ENCODE data around the gene ST13. TPM values are rescaled to one million over a fixed set of nuclear protein-coding genes. Genes with fewer than 3 reads are reported as not detected.

Gene ST13
- total RNA-seq, 1 experiment from 2014 or later = 136 TPM

DNA sequence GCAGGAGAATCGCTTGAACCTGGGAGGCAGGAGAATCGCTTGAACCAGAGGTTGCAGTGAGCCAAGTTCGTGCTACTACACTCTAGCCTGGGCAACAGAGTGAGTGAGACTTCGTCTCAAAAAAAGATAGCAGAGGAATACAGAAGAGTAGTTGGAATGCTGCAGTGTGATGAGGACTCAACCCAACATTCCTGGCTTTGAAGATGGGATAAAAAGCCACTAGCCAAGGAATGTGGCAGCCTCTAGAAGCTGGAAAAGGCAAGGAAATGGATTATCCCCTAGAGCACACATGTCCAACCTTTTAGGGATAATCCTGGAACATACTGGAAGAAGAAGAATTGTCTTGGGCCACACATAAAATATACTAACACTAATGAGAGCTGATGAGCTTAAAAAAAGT, 51.2 kb downstream of the ST13 start:
- Histone ChIP-seq H3K36me3 (ENCODE audit: low read depth, low read length) (no peaks in the 10 kb centered on the region), H3K27ac (ENCODE audit: low read length) (no peak overlapping the region), H3K4me2 (ENCODE audit: low read length) (no peak overlapping the region), H4K20me1 (ENCODE audit: low read length) (no peaks in the 10 kb centered on the region), H3K4me1 (ENCODE audit: insufficient read depth, low read length) (no peaks in the 10 kb centered on the region), H2AFZ (ENCODE audit: low read length) (no peak overlapping the region), H3K9me2 (replicated peaks; ENCODE audit: low read length) (no peaks in the 10 kb centered on the region), H3K9ac (ENCODE audit: low read length) (no peak overlapping the region), H3F3A (ENCODE audit: low read length, unreplicated experiment) (no peaks in the 10 kb centered on the region), H3K4me3 (ENCODE audit: low read length) (no peak overlapping the region), H3K27me3 (ENCODE audit: low read length) (no peaks in the 10 kb centered on the region), H3K79me2 (ENCODE audit: low read length) (peaks cover 41% of the 10 kb centered on the region), H3K9me3 (ENCODE audit: low read length) (no peaks in the 10 kb centered on the region)
- intact Hi-C loops (cut with micrococcal nuclease) = no loop called here
- TF ChIP-seq EZH2 (IDR thresholded peaks at IDR 0.05; ENCODE audit: low read length, unreplicated experiment) (no peak), EZH2phosphoT487 (IDR thresholded peaks at IDR 0.05; ENCODE audit: borderline replicate concordance, low read length) (no peak)
- TF ChIP-seq, protein P1, sequence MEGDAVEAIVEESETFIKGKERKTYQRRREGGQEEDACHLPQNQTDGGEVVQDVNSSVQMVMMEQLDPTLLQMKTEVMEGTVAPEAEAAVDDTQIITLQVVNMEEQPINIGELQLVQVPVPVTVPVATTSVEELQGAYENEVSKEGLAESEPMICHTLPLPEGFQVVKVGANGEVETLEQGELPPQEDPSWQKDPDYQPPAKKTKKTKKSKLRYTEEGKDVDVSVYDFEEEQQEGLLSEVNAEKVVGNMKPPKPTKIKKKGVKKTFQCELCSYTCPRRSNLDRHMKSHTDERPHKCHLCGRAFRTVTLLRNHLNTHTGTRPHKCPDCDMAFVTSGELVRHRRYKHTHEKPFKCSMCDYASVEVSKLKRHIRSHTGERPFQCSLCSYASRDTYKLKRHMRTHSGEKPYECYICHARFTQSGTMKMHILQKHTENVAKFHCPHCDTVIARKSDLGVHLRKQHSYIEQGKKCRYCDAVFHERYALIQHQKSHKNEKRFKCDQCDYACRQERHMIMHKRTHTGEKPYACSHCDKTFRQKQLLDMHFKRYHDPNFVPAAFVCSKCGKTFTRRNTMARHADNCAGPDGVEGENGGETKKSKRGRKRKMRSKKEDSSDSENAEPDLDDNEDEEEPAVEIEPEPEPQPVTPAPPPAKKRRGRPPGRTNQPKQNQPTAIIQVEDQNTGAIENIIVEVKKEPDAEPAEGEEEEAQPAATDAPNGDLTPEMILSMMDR (conservative IDR thresholded peaks at IDR 0.05; ENCODE audit: low read depth, low read length) = no peak
- no TSS peak for BruUV-seq (replicated peaks)
- DNase-seq = no peak
- no peak for ATAC-seq
- ChIA-PET POLR2A (ENCODE audit: unreplicated experiment) (no interaction called here), CTCF (no interaction called here)

DNA sequence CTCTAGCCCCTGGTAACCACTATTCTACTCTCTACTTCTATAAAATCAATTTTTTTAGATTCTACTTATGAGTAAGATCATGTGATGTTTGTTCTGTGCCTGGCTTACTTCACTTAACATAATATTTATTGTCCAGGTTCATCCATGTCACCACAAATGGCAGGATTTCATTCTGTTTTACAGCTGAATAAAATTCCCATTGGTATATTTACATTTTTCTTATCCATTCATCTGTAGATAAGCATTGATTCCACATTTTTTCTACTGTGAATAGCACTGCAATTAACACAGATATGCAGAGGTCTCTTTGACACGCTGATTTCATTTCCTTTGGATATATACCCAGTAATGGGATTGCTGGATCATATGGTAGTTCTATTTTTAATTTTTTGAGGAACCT, 53.1 kb downstream of the ST13 start:
- CTCF ChIA-PET = no interaction called here
- no peak for DNase-seq
- POLR2A ChIA-PET (ENCODE audit: unreplicated experiment) = no interaction called here
- H2AFZ ChIP-seq (ENCODE audit: low read length) = no peak overlapping the region
- no TSS peak for BruUV-seq (replicated peaks)
- H4K20me1 ChIP-seq (ENCODE audit: low read length) = no peaks in the 10 kb centered on the region
- H3F3A ChIP-seq (ENCODE audit: low read length, unreplicated experiment) = no peaks in the 10 kb centered on the region
- H3K27me3 ChIP-seq (ENCODE audit: low read length) = no peaks in the 10 kb centered on the region
- no peaks in the 10 kb centered on the region for H3K4me1 ChIP-seq (ENCODE audit: insufficient read depth, low read length)
- H3K9me3 ChIP-seq (ENCODE audit: low read length) = no peaks in the 10 kb centered on the region
- TF ChIP-seq EZH2phosphoT487 (IDR thresholded peaks at IDR 0.05; ENCODE audit: borderline replicate concordance, low read length) = no peak
- no peak for TF ChIP-seq EZH2 (IDR thresholded peaks at IDR 0.05; ENCODE audit: low read length, unreplicated experiment)
- TF ChIP-seq, protein P1 (conservative IDR thresholded peaks at IDR 0.05; ENCODE audit: low read depth, low read length) = no peak
- no peak overlapping the region for H3K4me3 ChIP-seq (ENCODE audit: low read length)
- peaks cover 24% of the 10 kb centered on the region for H3K79me2 ChIP-seq (ENCODE audit: low read length)
- no peaks in the 10 kb centered on the region for H3K36me3 ChIP-seq (ENCODE audit: low read depth, low read length)
- H3K27ac ChIP-seq (ENCODE audit: low read length) = no peak overlapping the region
- intact Hi-C loops (cut with micrococcal nuclease) = no loop called here
- no peak overlapping the region for H3K9ac ChIP-seq (ENCODE audit: low read length)
- no peaks in the 10 kb centered on the region for H3K9me2 ChIP-seq (replicated peaks; ENCODE audit: low read length)
- no peak overlapping the region for H3K4me2 ChIP-seq (ENCODE audit: low read length)
- peak; percentile 55; the same call in 1 of the 2 replicates for ATAC-seq

DNA sequence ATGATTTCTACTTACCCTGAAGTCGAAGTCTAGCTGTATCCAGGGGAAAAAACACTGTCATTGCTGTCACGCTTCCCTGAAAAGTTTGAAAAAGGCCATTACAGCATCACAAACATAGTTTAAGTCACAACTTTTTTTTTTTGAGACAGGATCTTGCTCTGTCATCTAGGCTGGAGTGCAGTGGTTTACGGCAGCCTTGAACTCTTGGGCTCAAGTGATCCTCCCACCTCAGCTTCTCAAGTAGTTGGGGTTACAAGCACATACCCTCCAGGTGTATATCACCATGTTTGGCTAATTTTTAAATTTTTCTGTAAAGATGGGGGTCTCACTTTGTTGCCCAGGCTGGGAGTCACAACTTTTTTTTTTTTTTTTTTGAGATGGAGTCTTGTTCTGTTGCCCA, 57.4 kb downstream of the ST13 start:
- TF ChIP-seq EZH2 (IDR thresholded peaks at IDR 0.05; ENCODE audit: low read length, unreplicated experiment) = no peak
- TF ChIP-seq, protein P1 (conservative IDR thresholded peaks at IDR 0.05; ENCODE audit: low read depth, low read length) = no peak
- TF ChIP-seq EZH2phosphoT487 (IDR thresholded peaks at IDR 0.05; ENCODE audit: borderline replicate concordance, low read length) = no peak
- Histone ChIP-seq H3K9me3 (ENCODE audit: low read length) (no peaks in the 10 kb centered on the region), H3K9me2 (replicated peaks; ENCODE audit: low read length) (no peaks in the 10 kb centered on the region), H3F3A (ENCODE audit: low read length, unreplicated experiment) (no peaks in the 10 kb centered on the region), H2AFZ (ENCODE audit: low read length) (no peak overlapping the region), H3K27me3 (ENCODE audit: low read length) (no peaks in the 10 kb centered on the region), H3K27ac (ENCODE audit: low read length) (no peak overlapping the region), H3K4me2 (ENCODE audit: low read length) (no peak overlapping the region), H3K9ac (ENCODE audit: low read length) (no peak overlapping the region), H3K79me2 (ENCODE audit: low read length) (no peaks in the 10 kb centered on the region), H3K36me3 (ENCODE audit: low read depth, low read length) (no peaks in the 10 kb centered on the region), H4K20me1 (ENCODE audit: low read length) (no peaks in the 10 kb centered on the region), H3K4me1 (ENCODE audit: insufficient read depth, low read length) (peaks cover 7% of the 10 kb centered on the region; the same call in 1 of the 2 replicates), H3K4me3 (ENCODE audit: low read length) (no peak overlapping the region)
- POLR2A ChIA-PET (ENCODE audit: unreplicated experiment) = no interaction called here
- CTCF ChIA-PET = no interaction called here
- DNase-seq (no peak), ATAC-seq (no peak)
- no TSS peak for BruUV-seq (replicated peaks)
- intact Hi-C loops (cut with micrococcal nuclease) = no loop called here

All from PC-3 (cell line).